HUES48 (cell line): ENCODE data around the gene EFHD1.

Experiments used
- H3K27ac ChIP-seq: one replicate; pipeline ENCODE4 v1.7.0; 2013; ENCODE audit warnings: low read depth, low read length, inconsistent platforms
- H3K27me3 ChIP-seq: 2 replicates; pipeline ENCODE4 v1.6.1; 2013; ENCODE audit warnings: mild to moderate bottlenecking, low read length; ENCODE audit not compliant: control insufficient read depth, insufficient read depth
- H3K36me3 ChIP-seq: 2 replicates; pipeline ENCODE4 v1.6.1; 2013; ENCODE audit warnings: low read length; ENCODE audit not compliant: control insufficient read depth, insufficient read depth
- H3K4me1 ChIP-seq: 2 replicates; pipeline ENCODE4 v1.6.1; 2013; ENCODE audit warnings: mild to moderate bottlenecking, low read length; ENCODE audit not compliant: control insufficient read depth, insufficient read depth
- H3K4me3 ChIP-seq: 2 replicates; pipeline ENCODE4 v1.5.1; 2013; ENCODE audit warnings: mild to moderate bottlenecking, low read depth, low read length
- H3K9ac ChIP-seq: 2 replicates; pipeline ENCODE4 v1.6.1; 2013; ENCODE audit warnings: mild to moderate bottlenecking, low read depth, low read length, moderate library complexity
- H3K9me3 ChIP-seq: 2 replicates; pipeline ENCODE4 v1.6.1; 2013; ENCODE audit warnings: low read length; ENCODE audit not compliant: control insufficient read depth, insufficient read depth

EFHD1 gene

GRCh38 chr2:232600053-232600773 lies 33.2 kb upstream of the EFHD1 start:
- H3K4me1 ChIP-seq: no peaks in the 10 kb centered on the region
- no peak overlapping the region for H3K9ac ChIP-seq
- H3K9me3 ChIP-seq: no peaks in the 10 kb centered on the region
- no peak overlapping the region for H3K4me3 ChIP-seq
- H3K36me3 ChIP-seq: no peaks in the 10 kb centered on the region
- H3K27ac ChIP-seq: no peak overlapping the region
- no peaks in the 10 kb centered on the region for H3K27me3 ChIP-seq

DNA sequence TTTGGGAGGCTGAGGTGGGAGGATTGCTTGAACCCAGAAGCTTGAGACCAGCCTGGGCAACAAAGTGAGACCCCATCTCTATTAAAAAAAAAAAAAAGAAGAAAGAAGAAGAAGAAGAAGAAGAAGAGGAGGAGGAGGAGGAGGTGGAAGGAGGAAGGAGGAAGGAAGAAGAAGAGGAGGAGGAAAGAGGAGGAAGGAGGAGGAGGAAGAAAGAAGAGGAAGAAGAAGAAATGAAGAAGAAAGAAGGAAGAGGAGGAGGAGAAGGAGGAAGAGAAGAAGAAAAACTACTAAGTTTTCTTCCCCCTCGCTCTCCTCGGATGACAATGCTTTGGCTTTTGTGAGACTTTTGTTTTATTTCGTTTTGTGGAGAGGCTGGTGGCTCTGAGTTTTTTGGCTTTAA lies 30.1 kb upstream of the EFHD1 start:
- no peaks in the 10 kb centered on the region for H3K36me3 ChIP-seq
- H3K27me3 ChIP-seq: no peaks in the 10 kb centered on the region
- H3K9ac ChIP-seq: no peak overlapping the region
- H3K27ac ChIP-seq: no peak overlapping the region
- H3K4me1 ChIP-seq: no peaks in the 10 kb centered on the region
- H3K9me3 ChIP-seq: no peaks in the 10 kb centered on the region
- no peak overlapping the region for H3K4me3 ChIP-seq

DNA sequence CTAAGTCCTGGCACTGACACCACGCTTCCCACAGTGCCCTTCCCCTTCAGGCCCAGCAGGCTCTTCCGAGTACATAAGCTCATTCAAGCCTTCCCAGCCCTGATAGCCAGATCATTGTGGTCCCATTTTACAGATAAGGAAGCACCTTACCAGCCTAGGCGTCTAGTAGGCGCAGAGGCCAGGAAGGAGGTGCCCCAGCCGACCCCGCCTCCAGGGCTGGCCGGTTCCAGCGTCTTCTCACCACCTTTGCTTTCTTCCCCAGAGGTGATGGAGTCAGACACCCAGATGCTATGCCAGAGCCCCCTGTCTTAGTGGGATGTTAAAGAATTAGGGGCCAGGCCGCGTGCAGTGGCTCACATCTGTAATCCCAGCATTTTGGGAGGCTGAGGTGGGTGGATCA lies 28.9 kb upstream of the EFHD1 start:
- H3K9me3 ChIP-seq: no peaks in the 10 kb centered on the region
- no peak overlapping the region for H3K27ac ChIP-seq
- no peak overlapping the region for H3K4me3 ChIP-seq

GRCh38 chr2:232607011-232607410 lies 26.4 kb upstream of the EFHD1 start:
- Histone ChIP-seq H3K4me3 (no peak overlapping the region), H3K36me3 (no peaks in the 10 kb centered on the region), H3K9ac (no peak overlapping the region), H3K27me3 (no peaks in the 10 kb centered on the region), H3K27ac (no peak overlapping the region), H3K4me1 (no peaks in the 10 kb centered on the region), H3K9me3 (no peaks in the 10 kb centered on the region)

More for the DNA sequence above, 28.9 kb upstream of the EFHD1 start:
- no peak overlapping the region for H3K9ac ChIP-seq
- H3K36me3 ChIP-seq: no peaks in the 10 kb centered on the region
- no peaks in the 10 kb centered on the region for H3K4me1 ChIP-seq
- H3K27me3 ChIP-seq: no peaks in the 10 kb centered on the region

DNA sequence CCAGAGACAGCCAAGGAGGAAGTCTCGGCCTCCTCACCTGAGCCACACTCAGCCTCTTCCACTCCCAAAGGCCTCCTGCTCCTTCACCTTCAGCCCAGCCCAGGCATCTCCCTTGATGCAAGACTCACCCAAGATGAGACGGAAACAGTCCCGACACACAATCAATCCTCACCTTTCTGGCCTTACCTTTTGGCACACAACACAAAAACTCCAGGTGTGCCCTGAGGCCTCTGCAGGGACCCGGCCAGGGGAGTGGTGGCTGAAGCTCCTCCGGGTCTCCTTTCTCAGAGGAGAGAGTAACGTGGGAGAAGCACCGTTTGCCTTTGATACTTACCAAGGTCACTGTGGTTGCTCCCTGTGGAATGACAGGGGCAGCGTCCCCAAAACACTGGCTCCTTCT lies 23.8 kb upstream of the EFHD1 start:
- no peaks in the 10 kb centered on the region for H3K27me3 ChIP-seq
- no peak overlapping the region for H3K4me3 ChIP-seq
- no peak overlapping the region for H3K9ac ChIP-seq
- no peaks in the 10 kb centered on the region for H3K36me3 ChIP-seq
- H3K9me3 ChIP-seq: no peaks in the 10 kb centered on the region
- no peaks in the 10 kb centered on the region for H3K4me1 ChIP-seq
- H3K27ac ChIP-seq: no peak overlapping the region

- no peak overlapping the region for H3K27ac ChIP-seq
- no peaks in the 10 kb centered on the region for H3K27me3 ChIP-seq
- no peak overlapping the region for H3K9ac ChIP-seq
- no peaks in the 10 kb centered on the region for H3K36me3 ChIP-seq
- no peaks in the 10 kb centered on the region for H3K9me3 ChIP-seq
- H3K4me3 ChIP-seq: no peak overlapping the region
- H3K4me1 ChIP-seq: no peaks in the 10 kb centered on the region
These were observed 23.3 kb upstream of the EFHD1 start for GRCh38 chr2:232610081-232610480.

- no peak overlapping the region for H3K9ac ChIP-seq
- H3K27ac ChIP-seq: no peak overlapping the region
These were observed 22.3 kb upstream of the EFHD1 start for GRCh38 chr2:232611061-232611460.

DNA sequence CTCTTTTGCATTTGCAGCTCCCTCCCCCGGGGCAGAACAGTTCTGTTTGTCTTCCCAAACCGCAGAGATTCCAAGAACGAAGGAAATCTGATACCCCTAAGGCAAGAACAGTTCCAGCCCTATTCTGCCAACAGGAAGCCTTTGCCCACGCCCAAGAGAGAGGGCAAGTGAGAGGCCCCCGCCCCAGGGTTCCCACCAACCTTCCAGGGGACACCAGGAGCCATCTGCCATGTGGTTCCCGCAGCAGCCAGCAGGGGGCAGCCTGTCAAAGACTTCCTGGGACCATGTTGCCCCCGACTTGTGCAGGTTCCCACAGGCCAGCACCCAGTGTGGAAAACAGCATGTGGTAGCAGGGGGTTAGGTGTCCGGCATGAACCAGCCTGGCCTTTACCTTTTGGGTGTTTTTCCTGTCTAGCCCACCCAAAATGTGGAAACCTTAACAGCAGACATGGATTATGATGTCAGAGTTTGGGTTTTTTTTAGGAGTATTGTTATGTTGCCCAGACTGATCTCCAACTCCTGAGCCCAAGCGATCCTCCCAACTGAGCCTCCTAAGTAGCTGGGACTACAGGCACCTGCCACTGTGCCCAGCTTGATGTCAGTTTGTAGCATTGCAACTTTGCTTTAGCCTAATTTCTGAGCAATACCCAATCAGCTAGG lies 21.7 kb upstream of the EFHD1 start:
- Histone ChIP-seq H3K9ac (no peak overlapping the region), H3K27ac (no peak overlapping the region)

More at GRCh38 chr2:232611061-232611460, 22.3 kb upstream of the EFHD1 start:
- Histone ChIP-seq H3K4me3 (no peak overlapping the region), H3K4me1 (no peaks in the 10 kb centered on the region), H3K27me3 (no peaks in the 10 kb centered on the region), H3K9me3 (no peaks in the 10 kb centered on the region), H3K36me3 (no peaks in the 10 kb centered on the region)

DNA sequence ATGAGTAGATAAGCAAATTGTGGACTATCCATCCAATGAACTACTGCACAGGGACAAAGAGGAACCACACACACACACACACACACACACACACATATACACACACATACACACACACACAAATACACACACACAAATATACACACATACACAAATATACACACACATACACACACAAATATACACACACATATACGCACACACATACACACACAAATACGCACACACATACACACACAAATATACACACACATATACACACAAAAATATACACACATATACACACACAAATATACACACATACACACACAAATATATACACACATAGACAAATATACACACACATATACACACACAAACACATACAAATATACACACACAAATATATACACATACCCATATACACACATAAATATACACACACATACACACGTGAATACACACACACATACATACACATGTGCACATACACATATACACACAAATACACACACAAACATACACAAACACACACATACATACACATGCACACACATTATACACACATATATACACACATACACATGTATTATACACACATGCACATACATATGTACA lies 19.8 kb upstream of the EFHD1 start:
- H3K9me3 ChIP-seq: no peaks in the 10 kb centered on the region
- no peaks in the 10 kb centered on the region for H3K36me3 ChIP-seq
- H3K27me3 ChIP-seq: no peaks in the 10 kb centered on the region
- H3K4me1 ChIP-seq: no peaks in the 10 kb centered on the region
- H3K9ac ChIP-seq: no peak overlapping the region
- no peak overlapping the region for H3K27ac ChIP-seq
- no peak overlapping the region for H3K4me3 ChIP-seq

More for the DNA sequence above, 21.7 kb upstream of the EFHD1 start:
- Histone ChIP-seq H3K4me3 (no peak overlapping the region), H3K36me3 (no peaks in the 10 kb centered on the region), H3K4me1 (no peaks in the 10 kb centered on the region), H3K9me3 (no peaks in the 10 kb centered on the region), H3K27me3 (no peaks in the 10 kb centered on the region)

DNA sequence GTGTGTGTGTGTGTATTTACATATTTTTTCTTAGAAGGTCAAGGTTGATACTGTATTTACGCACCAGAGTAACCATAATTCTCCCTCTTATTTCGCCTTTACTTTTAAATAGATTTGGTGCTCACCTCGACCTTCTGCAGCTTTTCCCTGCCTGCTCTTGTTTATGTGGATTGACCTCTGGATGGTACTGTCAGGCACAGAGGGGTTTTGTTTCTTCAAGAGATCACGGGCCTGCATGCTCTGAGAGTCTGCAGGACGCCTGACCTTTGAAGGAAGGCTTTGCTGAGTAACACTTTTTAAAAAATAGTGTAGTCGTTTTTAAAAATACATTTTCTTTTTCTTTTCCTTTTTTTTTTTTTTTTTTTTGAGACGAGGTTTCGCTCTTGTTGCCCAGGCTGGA lies 18.1 kb upstream of the EFHD1 start:
- no peaks in the 10 kb centered on the region for H3K9me3 ChIP-seq
- no peaks in the 10 kb centered on the region for H3K36me3 ChIP-seq
- no peak overlapping the region for H3K4me3 ChIP-seq

GRCh38 chr2:232621186-232621585 lies 12.2 kb upstream of the EFHD1 start:
- H3K36me3 ChIP-seq: no peaks in the 10 kb centered on the region
- peaks cover 3% of the 10 kb centered on the region; the same call in 1 of the 2 replicates for H3K27me3 ChIP-seq
- no peak overlapping the region for H3K27ac ChIP-seq
- H3K9me3 ChIP-seq: no peaks in the 10 kb centered on the region
- H3K4me1 ChIP-seq: 0 out of 2 replicates have a peak, but pooled peaks cover 4% of the 10 kb centered on the region
- H3K4me3 ChIP-seq: no peak overlapping the region
- H3K9ac ChIP-seq: no peak overlapping the region

More for the DNA sequence above, 18.1 kb upstream of the EFHD1 start:
- Histone ChIP-seq H3K4me1 (no peaks in the 10 kb centered on the region), H3K27ac (no peak overlapping the region), H3K27me3 (no peaks in the 10 kb centered on the region), H3K9ac (no peak overlapping the region)
